Measurements from ENCODE around the gene CLIC5.

CLIC5 gene

DNA sequence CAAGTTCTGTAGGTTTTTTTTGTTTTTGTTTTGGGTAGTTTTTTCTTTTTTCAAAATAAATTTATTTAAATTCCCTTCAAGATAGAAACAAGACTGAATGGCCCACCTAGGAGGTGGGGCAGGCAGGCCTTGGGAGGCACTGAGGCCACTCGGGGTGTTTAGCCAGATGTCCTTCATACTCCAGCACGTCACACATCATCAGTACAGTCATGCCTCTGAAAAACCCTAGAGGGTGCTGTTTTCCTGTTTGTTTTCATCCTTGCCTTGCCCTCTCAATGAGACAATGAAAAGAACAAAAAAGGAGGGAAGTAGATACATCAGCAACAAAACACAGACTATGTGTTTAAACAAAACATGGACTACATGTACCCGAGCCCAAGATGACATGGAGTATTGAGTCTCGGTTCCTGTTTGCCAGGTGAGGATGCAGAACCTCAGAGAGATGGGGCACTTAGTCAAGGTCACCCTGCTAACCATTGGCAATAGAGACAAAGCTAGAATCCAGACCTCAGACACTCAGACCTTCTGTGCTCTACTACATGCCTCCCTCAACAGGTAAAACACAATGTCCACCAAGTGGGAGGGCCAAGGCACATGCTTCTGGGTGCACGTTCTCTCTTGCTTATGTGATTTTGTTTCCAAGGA, 26.8 kb upstream of the CLIC5 start:
- Histone ChIP-seq H2BK5ac (ENCODE audit: low read depth, low read length, poor library complexity) (no peak overlapping the region), H3K14ac (ENCODE audit: low read length) (no peak overlapping the region), H2BK12ac (ENCODE audit: low read length) (no peak overlapping the region), H3K4me3 (ENCODE audit: low read depth, low read length) (no peak overlapping the region), H2AFZ (ENCODE audit: insufficient read depth, low read length, poor library complexity) (no peak overlapping the region), H3K23ac (ENCODE audit: low read length) (no peak overlapping the region), H4K8ac (ENCODE audit: low read depth, low read length) (no peak overlapping the region), H3K4me1 (ENCODE audit: control insufficient read depth in 1 of 2, insufficient read depth in 2 of 2, low read length in 2 of 2) (no peaks in the 10 kb centered on the region), H4K12ac (ENCODE audit: low read depth, low read length) (no peak overlapping the region), H3K4ac (ENCODE audit: low read depth, low read length) (no peak overlapping the region), H3K79me2 (ENCODE audit: control insufficient read depth, insufficient read depth, low read length, poor library complexity) (no peaks in the 10 kb centered on the region), H3K9me3 (ENCODE audit: insufficient read depth, low read depth, low read length) (no peaks in the 10 kb centered on the region), H3K27me3 (ENCODE audit: insufficient read depth, low read length) (no peaks in the 10 kb centered on the region), H2AK5ac (ENCODE audit: low read length) (no peak overlapping the region), H3K4me2 (ENCODE audit: low read length) (no peak overlapping the region), H4K91ac (ENCODE audit: low read depth, low read length) (no peak overlapping the region), H3K36me3 (ENCODE audit: control insufficient read depth in 1 of 2, insufficient read depth in 2 of 2, low read length in 2 of 2) (no peaks in the 10 kb centered on the region), H3K27ac (ENCODE audit: low read depth, low read length) (no peak overlapping the region), H2BK120ac (ENCODE audit: insufficient read depth, low read length, poor library complexity) (no peak overlapping the region), H3K79me1 (ENCODE audit: low read length) (no peaks in the 10 kb centered on the region), H3K9ac (ENCODE audit: low read length) (no peak overlapping the region), H3K18ac (ENCODE audit: low read length) (no peak overlapping the region)
- WGBS (ENCODE audit: extremely low coverage, insufficient coverage, insufficient read length): no CpG with 5 or more reads among the region's 5 CpGs
- DNase-seq: peak; percentile 15 to 56

DNA sequence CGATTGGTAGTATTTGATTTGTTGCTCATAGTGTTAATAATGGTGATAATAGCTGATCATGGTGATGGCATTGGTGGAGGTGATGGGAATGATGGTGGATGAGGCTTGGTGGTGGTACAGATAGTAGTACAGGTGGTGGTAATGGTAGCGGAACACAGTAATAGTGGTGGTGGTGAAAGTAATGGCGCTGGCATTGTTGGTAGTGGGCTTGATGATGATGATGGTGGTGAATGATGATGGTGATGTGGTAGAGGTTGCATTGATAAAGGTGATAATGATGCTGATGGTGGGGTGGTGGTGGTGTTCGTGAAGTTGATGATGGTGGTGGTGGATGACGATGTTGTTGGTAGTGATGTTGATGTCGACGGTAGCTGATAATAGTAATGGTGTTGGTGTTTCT, 24.6 kb upstream of the CLIC5 start:
- WGBS (ENCODE audit: extremely low coverage, insufficient coverage, insufficient read length): 100% methylated on average over 2 of the region's 7 CpGs
- Histone ChIP-seq H3K4me2 (ENCODE audit: low read length) (no peak overlapping the region), H3K79me2 (ENCODE audit: control insufficient read depth, insufficient read depth, low read length, poor library complexity) (no peaks in the 10 kb centered on the region)

DNA sequence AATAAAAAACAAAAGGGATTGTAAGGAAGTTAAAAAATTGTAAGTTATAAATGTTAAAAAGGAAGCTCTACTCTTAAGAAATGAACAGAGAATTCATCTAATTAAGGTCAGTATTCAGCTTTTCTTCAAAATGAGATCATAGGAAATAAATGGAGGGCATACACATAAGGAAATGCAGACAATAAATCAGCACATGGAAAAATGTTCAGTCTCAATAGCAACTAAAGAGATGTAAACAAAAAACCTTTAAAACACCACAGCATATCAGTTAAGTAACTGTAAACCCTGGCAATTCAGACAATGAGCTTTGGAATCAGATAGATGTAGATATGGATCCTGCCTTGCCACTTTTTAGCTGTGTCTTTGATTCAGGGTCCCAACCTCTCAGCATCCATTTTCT, 24.0 kb upstream of the CLIC5 start:
- no peak overlapping the region for H2BK120ac ChIP-seq (ENCODE audit: insufficient read depth, low read length, poor library complexity)
- no peak overlapping the region for H4K12ac ChIP-seq (ENCODE audit: low read depth, low read length)
- no peak overlapping the region for H2AFZ ChIP-seq (ENCODE audit: insufficient read depth, low read length, poor library complexity)
- no peak overlapping the region for H3K4me2 ChIP-seq (ENCODE audit: low read length)
- no peak overlapping the region for H2BK5ac ChIP-seq (ENCODE audit: low read depth, low read length, poor library complexity)
- no peak overlapping the region for H3K9ac ChIP-seq (ENCODE audit: low read length)
- no peak overlapping the region for H3K27ac ChIP-seq (ENCODE audit: low read depth, low read length)
- H2AK5ac ChIP-seq (ENCODE audit: low read length): no peak overlapping the region
- H3K14ac ChIP-seq (ENCODE audit: low read length): no peak overlapping the region
- H3K36me3 ChIP-seq (ENCODE audit: control insufficient read depth in 1 of 2, insufficient read depth in 2 of 2, low read length in 2 of 2): no peaks in the 10 kb centered on the region
- no peaks in the 10 kb centered on the region for H3K9me3 ChIP-seq (ENCODE audit: insufficient read depth, low read depth, low read length)
- H4K8ac ChIP-seq (ENCODE audit: low read depth, low read length): no peak overlapping the region
- H3K27me3 ChIP-seq (ENCODE audit: insufficient read depth, low read length): no peaks in the 10 kb centered on the region
- no peak for DNase-seq
- H3K4me1 ChIP-seq (ENCODE audit: control insufficient read depth in 1 of 2, insufficient read depth in 2 of 2, low read length in 2 of 2): no peaks in the 10 kb centered on the region
- H2BK12ac ChIP-seq (ENCODE audit: low read length): no peak overlapping the region
- no peak overlapping the region for H4K91ac ChIP-seq (ENCODE audit: low read depth, low read length)
- H3K4me3 ChIP-seq (ENCODE audit: low read depth, low read length): no peak overlapping the region
- no peak overlapping the region for H3K18ac ChIP-seq (ENCODE audit: low read length)
- no peak overlapping the region for H3K4ac ChIP-seq (ENCODE audit: low read depth, low read length)
- H3K23ac ChIP-seq (ENCODE audit: low read length): no peak overlapping the region
- H3K79me1 ChIP-seq (ENCODE audit: low read length): peaks cover 2% of the 10 kb centered on the region
- no peaks in the 10 kb centered on the region for H3K79me2 ChIP-seq (ENCODE audit: control insufficient read depth, insufficient read depth, low read length, poor library complexity)

More for the DNA sequence above, 24.6 kb upstream of the CLIC5 start:
- Histone ChIP-seq H2BK12ac (ENCODE audit: low read length) (no peak overlapping the region), H2AFZ (ENCODE audit: insufficient read depth, low read length, poor library complexity) (no peak overlapping the region), H3K4me1 (ENCODE audit: control insufficient read depth in 1 of 2, insufficient read depth in 2 of 2, low read length in 2 of 2) (no peaks in the 10 kb centered on the region), H3K14ac (ENCODE audit: low read length) (no peak overlapping the region), H4K91ac (ENCODE audit: low read depth, low read length) (no peak overlapping the region), H2AK5ac (ENCODE audit: low read length) (no peak overlapping the region), H2BK120ac (ENCODE audit: insufficient read depth, low read length, poor library complexity) (no peak overlapping the region), H4K12ac (ENCODE audit: low read depth, low read length) (no peak overlapping the region), H3K18ac (ENCODE audit: low read length) (no peak overlapping the region), H4K8ac (ENCODE audit: low read depth, low read length) (no peak overlapping the region), H3K4ac (ENCODE audit: low read depth, low read length) (no peak overlapping the region), H3K9me3 (ENCODE audit: insufficient read depth, low read depth, low read length) (no peaks in the 10 kb centered on the region), H3K9ac (ENCODE audit: low read length) (no peak overlapping the region), H3K4me3 (ENCODE audit: low read depth, low read length) (no peak overlapping the region), H3K23ac (ENCODE audit: low read length) (no peak overlapping the region), H3K27me3 (ENCODE audit: insufficient read depth, low read length) (no peaks in the 10 kb centered on the region), H3K36me3 (ENCODE audit: control insufficient read depth in 1 of 2, insufficient read depth in 2 of 2, low read length in 2 of 2) (no peaks in the 10 kb centered on the region), H3K79me1 (ENCODE audit: low read length) (peaks cover 2% of the 10 kb centered on the region), H2BK5ac (ENCODE audit: low read depth, low read length, poor library complexity) (no peak overlapping the region), H3K27ac (ENCODE audit: low read depth, low read length) (no peak overlapping the region)
- no peak for DNase-seq

DNA sequence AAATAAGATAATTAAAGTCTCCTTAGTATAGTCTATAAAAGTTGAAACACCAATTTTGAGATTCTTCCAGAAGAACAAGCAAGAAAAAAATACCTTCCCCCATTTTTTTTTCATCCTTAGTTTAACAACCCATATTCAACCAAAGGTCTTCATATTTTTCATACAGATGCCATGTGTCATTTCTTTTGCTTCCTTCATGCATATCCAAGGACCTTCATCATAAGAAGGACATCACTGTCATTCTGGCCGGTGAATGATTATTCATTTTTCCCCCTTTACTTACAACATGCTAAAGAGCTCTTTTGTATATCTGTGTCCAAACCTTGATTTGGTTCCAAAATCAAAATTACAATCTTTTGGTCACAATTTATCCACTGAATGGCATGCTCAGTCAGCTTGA, 21.3 kb upstream of the CLIC5 start:
- Histone ChIP-seq H2BK120ac (ENCODE audit: insufficient read depth, low read length, poor library complexity) (no peak overlapping the region), H3K9ac (ENCODE audit: low read length) (no peak overlapping the region), H3K4me2 (ENCODE audit: low read length) (no peak overlapping the region), H4K12ac (ENCODE audit: low read depth, low read length) (no peak overlapping the region), H4K8ac (ENCODE audit: low read depth, low read length) (no peak overlapping the region), H3K36me3 (ENCODE audit: control insufficient read depth in 1 of 2, insufficient read depth in 2 of 2, low read length in 2 of 2) (no peaks in the 10 kb centered on the region), H3K9me3 (ENCODE audit: insufficient read depth, low read depth, low read length) (no peaks in the 10 kb centered on the region), H3K27me3 (ENCODE audit: insufficient read depth, low read length) (no peaks in the 10 kb centered on the region), H3K79me1 (ENCODE audit: low read length) (peaks cover 2% of the 10 kb centered on the region), H3K27ac (ENCODE audit: low read depth, low read length) (no peak overlapping the region), H2BK5ac (ENCODE audit: low read depth, low read length, poor library complexity) (no peak overlapping the region), H2AFZ (ENCODE audit: insufficient read depth, low read length, poor library complexity) (no peak overlapping the region), H3K18ac (ENCODE audit: low read length) (no peak overlapping the region), H3K4me1 (ENCODE audit: control insufficient read depth in 1 of 2, insufficient read depth in 2 of 2, low read length in 2 of 2) (no peaks in the 10 kb centered on the region), H3K14ac (ENCODE audit: low read length) (no peak overlapping the region), H3K4ac (ENCODE audit: low read depth, low read length) (no peak overlapping the region), H3K23ac (ENCODE audit: low read length) (no peak overlapping the region), H2BK12ac (ENCODE audit: low read length) (no peak overlapping the region), H2AK5ac (ENCODE audit: low read length) (no peak overlapping the region), H4K91ac (ENCODE audit: low read depth, low read length) (no peak overlapping the region), H3K4me3 (ENCODE audit: low read depth, low read length) (no peak overlapping the region), H3K79me2 (ENCODE audit: control insufficient read depth, insufficient read depth, low read length, poor library complexity) (no peaks in the 10 kb centered on the region)
- peak in 1 of 2 donors; percentile 68 for DNase-seq
- no CpG with 5 or more reads among the region's 1 CpG for WGBS (ENCODE audit: extremely low coverage, insufficient coverage, insufficient read length)
